GM12873 (cell line): Measurements from ENCODE around the gene BACH2.

Experiments used
- TF ChIP-seq, protein P1 (sequence below): IDR thresholded peaks from 2 replicates; pipeline ENCODE4 v1.5.1; 2012; ENCODE audit warnings: low read depth, mild to moderate bottlenecking, moderate library complexity, low read length, control low read depth; ENCODE audit not compliant: insufficient read depth; ENCODE audit errors: missing control alignments

Gene BACH2

DNA sequence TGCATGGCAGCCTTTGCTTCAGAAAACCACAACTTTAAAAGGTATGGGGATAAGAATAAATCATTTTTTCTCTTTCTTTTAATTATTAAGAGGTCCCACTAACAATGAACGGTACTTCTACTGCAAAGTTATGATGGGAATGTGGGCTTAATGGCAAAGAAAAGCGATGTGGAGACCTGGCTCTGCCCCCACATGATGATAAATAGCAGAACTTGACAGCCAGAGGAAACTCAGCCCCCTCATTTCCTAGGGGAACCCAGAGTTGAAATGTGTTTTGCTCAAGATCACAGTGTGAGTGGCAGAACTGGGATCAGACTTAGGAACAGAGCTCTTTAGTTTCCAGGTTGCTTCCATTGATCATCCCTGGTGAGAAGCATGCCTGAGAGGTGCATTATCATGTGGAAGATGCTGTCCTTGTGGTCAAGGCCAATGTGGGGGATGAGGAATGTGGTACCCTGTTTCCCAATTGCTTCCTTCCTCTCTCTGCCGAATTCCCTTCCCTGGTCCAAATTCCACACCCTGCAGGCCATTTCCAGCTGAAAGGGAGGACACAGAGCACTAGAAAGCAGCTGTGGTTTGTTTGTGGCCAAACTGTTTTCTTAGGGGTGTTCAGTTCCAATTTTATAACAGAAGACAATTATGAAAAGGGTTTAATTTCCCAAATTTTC lies 66.0 kb downstream of the BACH2 start:
- TF ChIP-seq, protein P1, sequence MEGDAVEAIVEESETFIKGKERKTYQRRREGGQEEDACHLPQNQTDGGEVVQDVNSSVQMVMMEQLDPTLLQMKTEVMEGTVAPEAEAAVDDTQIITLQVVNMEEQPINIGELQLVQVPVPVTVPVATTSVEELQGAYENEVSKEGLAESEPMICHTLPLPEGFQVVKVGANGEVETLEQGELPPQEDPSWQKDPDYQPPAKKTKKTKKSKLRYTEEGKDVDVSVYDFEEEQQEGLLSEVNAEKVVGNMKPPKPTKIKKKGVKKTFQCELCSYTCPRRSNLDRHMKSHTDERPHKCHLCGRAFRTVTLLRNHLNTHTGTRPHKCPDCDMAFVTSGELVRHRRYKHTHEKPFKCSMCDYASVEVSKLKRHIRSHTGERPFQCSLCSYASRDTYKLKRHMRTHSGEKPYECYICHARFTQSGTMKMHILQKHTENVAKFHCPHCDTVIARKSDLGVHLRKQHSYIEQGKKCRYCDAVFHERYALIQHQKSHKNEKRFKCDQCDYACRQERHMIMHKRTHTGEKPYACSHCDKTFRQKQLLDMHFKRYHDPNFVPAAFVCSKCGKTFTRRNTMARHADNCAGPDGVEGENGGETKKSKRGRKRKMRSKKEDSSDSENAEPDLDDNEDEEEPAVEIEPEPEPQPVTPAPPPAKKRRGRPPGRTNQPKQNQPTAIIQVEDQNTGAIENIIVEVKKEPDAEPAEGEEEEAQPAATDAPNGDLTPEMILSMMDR = no peak

DNA sequence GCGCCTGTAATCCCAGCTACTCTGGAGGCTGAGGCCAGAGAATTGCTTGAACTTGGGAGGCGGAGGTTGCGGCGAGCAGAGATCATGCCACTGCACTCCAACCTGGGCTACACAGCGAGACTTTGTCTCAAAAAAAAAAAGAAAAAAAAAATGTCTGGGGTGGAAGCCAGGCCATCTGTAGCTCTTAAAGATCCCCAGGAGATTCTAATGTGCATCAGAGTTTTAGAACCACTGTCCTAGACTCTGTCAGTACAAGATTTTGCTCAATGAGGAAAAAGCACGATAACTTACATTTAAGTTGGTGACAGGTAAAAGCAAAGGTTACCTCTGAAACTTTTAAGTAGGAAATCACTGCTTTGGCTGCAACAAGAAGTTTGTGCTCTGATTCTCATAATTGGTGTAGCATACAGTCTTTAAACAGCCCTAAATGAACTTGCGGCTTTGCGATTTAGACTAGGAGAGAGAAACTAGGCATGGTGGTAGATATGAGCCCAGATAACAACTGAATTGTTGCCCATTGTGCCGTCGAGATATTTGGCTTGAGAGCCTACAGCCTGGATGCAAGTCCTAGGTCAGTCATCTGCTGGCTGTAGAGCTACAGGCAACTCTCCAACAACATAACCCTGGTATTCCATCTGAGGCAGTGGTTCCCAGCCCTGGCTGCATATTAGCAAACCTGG lies 67.2 kb downstream of the BACH2 start:
- TF ChIP-seq, protein P1 = no peak

DNA sequence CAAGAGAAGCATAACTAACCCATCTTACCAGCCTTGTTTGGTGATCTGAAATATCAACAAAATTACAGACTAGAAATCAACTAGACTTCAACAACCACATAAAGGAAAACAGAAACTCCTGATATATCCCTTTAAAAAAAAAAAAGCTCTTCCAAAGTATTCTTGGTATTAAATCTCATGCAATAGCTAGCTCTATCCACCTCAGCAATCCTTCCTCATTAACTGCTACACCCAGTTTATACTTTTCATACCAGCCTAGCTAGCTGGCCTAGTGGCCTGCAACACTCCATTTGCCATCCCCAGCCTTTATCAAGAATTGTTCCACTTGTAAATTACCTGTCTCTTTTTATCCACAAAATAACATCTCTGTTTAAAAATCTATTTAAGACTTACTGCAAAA lies 69.0 kb downstream of the BACH2 start:
- TF ChIP-seq, protein P1 = no peak

DNA sequence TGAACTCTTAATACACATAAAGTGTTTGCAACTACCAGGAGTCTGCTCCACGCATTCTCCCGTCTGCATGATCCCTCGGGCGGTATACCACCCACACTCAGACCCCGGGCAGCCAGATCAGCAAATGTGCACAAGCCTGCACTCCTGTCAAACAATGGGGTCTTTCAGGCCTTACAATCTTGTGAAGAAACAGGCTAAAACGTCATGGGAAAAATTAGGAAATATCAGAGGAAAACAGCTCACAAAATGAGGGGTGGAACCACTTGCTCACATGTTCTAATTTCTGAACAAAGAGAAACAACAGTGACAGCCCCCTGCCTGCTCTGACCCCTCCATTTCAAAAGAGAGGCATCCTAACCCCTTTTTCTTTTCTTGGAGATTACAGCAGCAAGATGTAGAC lies 69.4 kb downstream of the BACH2 start:
- TF ChIP-seq, protein P1 = no peak

DNA sequence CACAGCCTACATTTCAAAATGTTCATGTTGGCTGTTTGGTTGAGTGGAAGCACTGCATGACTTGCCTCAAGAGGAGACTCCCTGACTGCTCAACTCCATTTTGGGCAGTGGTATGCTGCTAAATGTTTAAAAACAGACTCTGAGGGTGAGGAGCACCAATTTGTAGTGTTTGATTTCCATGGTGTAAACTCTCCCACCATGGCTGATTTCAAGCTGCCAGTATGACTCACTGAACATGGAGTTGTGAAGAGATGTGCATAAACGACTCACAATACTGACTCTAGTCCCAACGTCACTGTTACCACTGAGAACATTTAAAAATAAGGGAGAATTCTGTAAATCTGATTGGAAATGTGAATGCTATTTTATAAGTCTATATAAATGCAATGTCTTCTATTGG lies 70.4 kb downstream of the BACH2 start:
- TF ChIP-seq, protein P1 = no peak

DNA sequence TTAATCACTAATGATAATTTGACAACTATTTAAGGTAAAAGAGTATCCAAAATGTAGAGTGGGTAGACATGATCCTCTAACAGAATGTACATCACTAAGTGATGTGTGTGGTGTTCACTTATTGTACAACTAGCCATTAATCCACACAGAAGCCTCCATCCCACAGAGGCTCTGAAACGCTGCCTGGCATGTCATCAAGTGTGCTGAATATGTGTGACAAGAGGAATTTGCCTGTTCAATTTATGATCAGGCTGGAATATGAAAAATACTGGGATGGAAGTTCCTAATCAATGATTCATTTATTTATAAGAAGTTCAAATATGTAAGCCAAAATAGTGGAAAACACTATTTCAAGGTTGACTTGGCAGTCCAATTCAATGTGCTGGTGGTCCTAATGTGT lies 72.4 kb downstream of the BACH2 start:
- TF ChIP-seq, protein P1 = no peak

DNA sequence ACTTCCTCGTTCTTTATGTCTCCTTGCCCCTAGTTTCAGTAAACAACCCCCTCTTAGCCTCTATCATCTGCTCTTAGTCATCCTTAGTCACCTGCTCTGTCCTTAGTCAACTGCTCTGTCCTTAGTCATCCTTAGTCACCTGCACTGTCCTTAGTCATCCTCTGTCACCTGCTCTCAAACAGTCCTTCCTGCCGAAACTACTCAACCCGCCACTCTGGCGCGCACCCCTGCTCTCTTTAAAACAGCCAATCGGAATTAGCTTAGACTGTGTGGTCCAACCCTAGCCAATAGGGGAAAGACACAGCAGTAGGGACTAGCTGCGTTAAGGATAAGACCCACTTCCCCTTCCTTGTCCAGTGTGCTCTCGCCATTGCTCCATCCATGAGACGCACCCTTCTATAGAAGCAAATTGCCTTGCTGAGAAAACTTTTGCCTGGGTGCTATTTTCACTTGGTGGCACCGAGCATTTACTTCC lies 73.9 kb downstream of the BACH2 start:
- TF ChIP-seq, protein P1 = no peak
